Testis (tissue), 2 donors: ENCODE data around the gene NALCN.

ENCODE experiments used
- CTCF ChIP-seq, 3 experiments: fragments of 450-650 bp in 2 of 3; fragments of 200-600 bp in 1 of 3; sonication (generic) in 1 of 3; IDR thresholded peaks; one replicate each; pipeline ENCODE4 v1.5.1; 2016 to 2019; ENCODE audit warnings: antibody characterized with exemption in 3 of 3, mild to moderate bottlenecking in 2 of 3, moderate library complexity in 1 of 3
- POLR2A ChIP-seq: fragments of 450-650 bp; IDR thresholded peaks from one replicate; pipeline ENCODE4 v1.6.1; 2017; ENCODE audit warnings: antibody characterized with exemption, mild to moderate bottlenecking, moderate library complexity

- no peak for TF ChIP-seq CTCF (IDR thresholded peaks at IDR 0.05)
- no peak for TF ChIP-seq POLR2A
Observed at GRCh38 chr13:101090287-101090686, 326.0 kb downstream of the NALCN start.
